SW480 (cell line): Measurements from ENCODE around the gene CALHM5.
A peak's percentile ranks its signal among the peaks of the same experiment; 100 is the strongest.

ENCODE experiments used
- DNase-seq: peaks from one replicate; pipeline ENCODE4 v3.0.0-alpha.2; 2016; ENCODE audit warnings: low spot score

The CALHM5 gene

DNA sequence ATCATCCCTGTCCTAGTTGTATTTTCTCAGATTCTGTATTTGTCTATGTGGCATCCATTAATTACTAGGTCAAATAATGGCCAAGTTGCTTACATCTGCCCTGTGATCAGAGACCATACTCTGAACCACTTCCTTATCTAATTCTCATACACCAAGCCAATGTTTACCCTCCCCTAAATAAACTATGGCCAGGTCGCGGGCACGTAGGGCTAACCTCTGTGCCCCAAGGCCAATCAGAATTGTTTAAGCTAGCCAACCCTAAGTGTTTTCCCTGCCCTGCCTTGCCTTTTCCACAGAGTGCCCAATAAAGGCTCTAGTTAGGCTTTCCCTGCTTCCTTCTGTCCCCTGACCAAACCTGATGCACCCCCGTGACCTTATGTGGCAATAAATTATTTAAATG, 39.4 kb downstream of the CALHM5 start:
- DNase-seq: no peak

GRCh38 chr6:116553451-116553850, 42.0 kb downstream of the CALHM5 start, which contains the start of gene CALHM4:
Gene CALHM4 (plus strand): TSS chr6:116553751. CDS start chr6:116553794, 43 bp downstream.
- DNase-seq: no peak

- no peak for DNase-seq
These were observed 44.6 kb downstream of the CALHM5 start for GRCh38 chr6:116556065-116556464.

DNA sequence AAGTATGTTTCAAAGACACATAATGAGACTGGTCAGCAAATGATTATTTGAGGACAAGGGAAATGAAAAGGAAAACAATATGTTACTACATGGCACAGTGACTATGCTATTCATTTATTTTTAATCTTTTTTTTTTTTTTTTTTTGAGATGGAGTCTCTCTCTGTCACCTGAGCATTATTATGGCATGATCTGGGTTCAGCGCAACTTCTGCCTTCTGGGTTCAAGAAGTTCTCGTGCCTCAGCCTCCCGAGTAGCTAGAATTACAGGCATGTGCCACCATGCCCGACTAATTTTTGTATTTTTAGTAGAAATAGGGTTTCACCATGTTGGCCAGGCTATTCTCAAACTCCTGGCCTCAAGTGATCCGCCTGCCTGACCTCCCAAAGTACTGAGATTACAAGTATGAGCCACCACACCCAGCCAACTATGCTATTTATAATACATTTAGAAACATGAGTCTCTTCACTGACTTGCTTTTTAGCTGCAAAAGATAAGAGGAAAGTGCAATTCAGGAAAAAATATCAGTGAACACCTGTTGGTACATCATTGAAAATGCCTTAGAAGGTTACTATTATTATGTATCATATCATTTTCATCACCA, 45.5 kb downstream of the CALHM5 start:
- DNase-seq: no peak

DNA sequence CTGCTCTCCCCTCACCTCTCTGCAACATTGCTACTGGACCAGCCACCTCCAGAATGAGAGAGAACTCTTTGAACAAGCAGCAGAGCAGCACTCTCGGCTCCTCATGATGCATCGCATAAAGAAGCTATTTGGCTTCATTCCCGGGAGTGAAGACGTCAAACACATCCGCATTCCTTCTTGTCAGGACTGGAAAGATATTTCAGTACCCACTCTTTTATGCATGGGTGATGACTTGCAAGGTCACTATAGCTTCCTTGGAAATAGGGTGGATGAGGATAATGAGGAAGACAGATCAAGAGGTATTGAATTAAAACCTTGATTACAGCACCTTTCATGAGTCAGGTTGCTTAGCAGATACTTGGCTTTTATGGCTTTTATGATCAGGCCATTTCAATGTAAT, 46.5 kb downstream of the CALHM5 start:
- DNase-seq: no peak

DNA sequence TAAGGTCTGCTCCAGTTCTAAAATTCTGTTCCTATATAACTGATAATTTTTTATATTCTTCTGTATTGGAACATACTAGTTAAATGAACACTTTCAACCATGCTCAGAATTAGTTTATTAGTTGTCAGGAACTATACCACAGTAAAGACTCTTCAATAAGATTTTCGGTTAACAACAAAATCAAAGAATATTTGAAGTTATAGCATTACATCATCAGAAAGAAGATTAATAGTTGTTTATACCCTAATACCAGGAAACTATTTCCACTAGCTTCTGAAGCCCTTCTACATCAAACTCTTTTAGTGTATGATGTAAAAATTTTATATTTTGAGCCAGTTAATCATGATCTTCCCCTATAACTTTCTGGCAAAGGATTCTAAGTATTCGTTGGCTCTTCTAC, 48.7 kb downstream of the CALHM5 start:
- DNase-seq: no peak

DNA sequence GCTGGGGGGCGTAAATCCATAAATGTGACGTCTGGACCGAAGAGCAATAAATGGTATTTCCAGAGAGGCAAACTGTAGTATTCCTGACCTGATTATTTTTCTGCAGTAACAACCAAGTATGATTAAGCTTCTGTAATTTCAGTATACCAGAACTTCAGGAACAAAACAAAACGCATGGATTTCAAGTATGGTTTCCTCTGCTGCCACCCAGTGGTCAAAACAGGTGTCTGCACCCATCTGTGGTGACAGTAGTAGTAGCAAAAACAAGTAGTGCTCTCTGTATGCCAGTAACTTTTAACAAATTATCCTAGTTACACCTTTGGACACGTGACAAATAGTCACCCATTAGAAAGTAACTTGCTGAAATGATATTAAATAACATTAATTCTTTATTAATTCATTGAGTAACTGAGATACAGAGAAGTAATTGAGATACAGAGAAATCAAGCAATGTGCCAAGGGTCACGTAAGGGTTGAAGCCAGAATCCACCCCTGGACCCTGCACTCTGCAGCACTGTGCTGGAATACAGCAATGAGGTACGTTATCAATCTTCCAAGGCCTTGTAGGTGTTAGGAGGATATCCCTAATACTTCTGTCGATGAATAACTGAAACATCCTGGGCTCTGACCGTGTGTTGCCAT, 50.1 kb downstream of the CALHM5 start:
- peak; percentile 44 for DNase-seq

- no peak for DNase-seq
These were observed 50.6 kb downstream of the CALHM5 start for GRCh38 chr6:116562019-116562403.

DNA sequence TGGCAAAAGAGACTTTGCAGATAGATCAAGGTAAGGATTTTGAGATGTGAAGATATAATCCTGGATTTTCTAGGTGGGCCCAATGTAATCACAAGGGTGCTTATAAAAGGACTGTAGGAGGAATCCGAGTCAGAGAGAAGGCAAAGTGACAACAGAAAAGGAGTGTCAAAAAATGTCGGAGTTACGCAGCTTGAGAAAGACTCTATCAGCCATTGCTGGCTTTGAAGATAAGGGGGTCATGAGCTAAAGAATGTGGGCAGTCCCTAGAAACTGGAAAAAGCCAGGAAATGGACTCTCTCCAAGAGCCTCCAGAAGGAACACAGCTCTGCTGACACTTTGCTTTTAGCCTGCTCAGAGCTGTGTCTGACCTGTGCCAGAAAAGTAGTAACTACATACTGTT, 51.2 kb downstream of the CALHM5 start:
- no peak for DNase-seq

DNA sequence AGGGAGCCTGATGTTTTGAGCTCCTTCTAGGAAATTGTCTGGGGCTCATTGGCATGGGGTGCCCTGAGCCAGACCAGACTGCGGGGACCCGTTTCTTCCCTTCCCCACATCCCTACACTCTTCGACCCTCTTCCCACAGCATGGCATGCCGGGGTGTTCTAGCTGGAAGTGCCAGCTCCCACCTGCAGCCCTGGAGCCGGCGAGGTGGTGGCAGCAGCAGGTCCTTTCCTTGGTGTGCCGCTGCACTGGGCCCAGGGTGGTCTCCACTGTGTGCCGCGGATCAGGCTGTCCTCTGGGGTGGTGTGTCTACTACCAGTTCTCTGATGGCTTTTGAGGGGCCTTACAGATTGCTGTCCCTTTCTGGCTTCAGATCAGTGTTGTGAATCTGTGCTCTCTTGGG, 52.4 kb downstream of the CALHM5 start:
- no peak for DNase-seq

DNA sequence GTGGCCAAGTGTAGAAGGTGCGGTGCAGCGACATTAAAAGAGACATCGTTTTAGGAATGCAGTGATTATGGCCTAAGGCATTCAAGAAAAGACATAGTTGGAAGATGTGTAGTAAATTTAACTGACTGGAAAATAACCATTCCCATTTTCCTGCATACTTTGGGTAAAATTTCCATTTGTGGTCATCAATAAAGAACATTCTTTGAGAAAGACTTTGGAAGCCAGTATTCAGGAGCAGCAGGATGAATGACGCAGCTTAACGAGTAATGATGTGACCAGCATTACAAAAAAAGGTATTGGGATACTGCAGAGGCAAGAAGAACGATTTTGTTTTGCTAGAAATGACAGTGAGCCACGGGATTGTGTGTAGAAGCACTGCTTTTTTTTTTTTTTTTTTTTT, 52.9 kb downstream of the CALHM5 start:
- DNase-seq: no peak

DNA sequence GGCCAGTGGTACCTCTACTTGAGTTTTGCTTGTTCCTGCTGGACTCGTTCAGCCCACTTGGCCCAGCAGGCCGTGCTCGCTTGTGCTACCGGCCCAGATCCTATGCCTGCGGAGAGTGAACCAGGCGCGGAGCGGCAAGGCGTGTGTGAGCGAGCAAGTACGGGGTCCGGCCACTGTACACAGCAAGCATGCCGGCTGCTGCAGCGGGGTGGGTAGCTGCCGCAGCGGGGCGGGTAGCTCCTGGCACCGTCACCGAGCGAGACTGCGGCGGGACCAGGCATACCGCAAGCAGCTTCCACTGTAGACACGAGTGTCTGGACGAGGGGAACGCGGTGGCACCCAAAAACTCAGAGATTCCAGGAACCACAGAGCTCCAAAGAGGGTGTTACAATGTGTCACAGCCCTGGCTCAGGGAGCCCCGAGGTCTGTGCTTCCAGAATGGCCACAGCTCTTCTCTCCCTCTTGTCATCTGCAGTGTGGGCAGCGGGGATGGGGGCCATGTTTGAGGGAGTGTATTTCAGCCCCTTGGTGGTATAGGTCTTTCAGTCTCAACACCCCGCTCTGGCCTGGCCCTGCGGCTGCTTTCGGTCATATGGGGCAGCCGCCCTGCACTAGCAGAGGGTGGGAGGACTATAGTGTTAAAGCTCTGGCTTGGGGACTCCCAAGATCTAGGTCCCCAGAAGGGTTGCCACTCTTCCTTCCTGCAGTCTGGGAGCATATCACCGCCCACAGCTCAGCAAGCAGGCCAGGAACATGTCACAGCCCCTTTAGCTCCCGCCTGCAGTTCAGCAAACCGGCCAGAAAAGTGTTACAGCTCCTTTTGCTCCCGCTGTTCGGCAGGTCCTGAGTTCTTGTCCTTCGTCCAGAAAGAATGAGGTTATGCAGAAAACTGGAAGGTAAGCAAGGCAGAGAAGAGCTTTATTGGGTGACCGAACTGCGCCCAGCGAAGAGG, 53.8 kb downstream of the CALHM5 start:
- DNase-seq: no peak

DNA sequence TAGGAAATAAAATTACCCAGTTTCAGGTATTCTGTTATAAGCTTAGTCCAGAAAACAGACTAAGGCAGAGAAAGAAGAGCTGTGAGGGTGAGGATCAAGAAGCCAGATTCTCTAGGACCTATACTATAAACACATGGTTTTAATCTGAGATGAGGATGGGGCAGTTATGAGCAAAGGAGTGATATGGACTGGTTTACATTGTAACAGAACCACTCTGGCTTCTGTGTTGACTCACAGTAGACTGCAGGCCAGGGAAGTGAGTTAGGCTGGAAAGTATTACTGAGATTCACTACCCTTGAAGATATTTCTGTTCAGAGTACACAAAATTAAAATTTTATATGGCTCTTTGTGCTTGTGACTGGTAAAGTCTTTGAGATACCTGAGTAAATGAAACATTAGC, 56.7 kb downstream of the CALHM5 start:
- no peak for DNase-seq

DNA sequence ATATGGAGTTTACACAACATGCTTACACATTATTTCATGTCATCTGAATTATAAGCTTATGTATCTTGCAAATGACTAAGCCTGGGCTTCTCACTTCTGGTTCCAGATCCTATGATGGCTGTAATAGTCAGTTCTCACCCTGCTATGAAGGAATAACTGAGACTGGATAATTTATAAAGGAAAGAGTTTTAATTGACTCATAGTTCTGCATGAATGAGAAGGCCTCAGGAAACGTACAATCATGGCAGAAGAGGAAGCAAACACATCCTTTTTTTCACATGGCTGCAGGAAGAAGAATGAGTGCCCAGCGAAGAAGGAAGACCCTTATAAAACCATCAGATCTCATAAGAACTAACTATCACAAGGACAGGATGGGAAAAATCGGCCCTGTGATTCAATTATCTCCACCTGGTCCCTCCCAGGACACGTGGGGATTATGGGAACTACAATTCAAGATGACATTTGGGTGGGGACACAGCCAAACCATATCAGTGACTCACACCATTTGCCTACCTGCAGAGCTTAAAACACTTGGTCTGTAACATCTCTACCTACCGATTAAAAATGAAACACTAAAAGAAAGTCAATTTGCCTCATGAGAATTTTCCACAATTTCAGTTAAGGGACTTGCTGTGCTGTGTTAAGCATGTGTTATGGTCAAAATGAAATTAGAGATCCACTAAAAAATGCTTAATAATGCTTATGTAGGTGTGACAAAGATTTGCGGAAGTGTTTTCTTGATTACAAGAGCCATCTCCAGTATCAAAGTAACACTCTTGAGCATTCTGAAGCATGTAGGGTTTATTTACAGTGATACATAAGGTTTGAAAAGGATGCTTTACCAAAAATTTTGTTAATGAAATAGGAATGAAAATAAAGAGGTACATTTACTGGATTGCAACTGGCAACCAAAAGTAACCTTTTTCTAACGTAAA, 57.6 kb downstream of the CALHM5 start:
- peak; percentile 5 for DNase-seq

GRCh38 chr6:116570856-116571682, 59.6 kb downstream of the CALHM5 start, which contains the start of gene RWDD1:
Gene RWDD1 (plus strand): TSS chr6:116571504. CDS start chr6:116571583, 79 bp downstream.
- peak; percentile 97 for DNase-seq

DNA sequence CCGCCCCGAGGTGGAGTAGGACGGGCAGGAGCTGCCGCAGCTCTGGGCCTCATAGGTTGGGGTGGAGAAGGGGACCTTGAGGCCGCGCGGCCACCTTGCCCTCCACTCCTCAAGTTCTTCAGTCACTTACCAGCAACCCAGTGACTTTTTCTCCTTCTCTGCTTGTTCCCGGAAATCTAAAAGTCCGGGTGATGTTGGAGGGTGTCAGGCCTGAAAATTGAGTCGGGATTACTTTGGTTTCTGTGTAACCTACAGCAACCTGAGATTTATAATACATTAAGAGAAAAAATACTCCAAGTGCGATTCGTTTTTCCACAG, 60.2 kb downstream of the CALHM5 start:
- no peak for DNase-seq

GRCh38 chr6:116572162-116572561, 60.7 kb downstream of the CALHM5 start:
- DNase-seq: peak; percentile 35
